K562 (cell line): Measurements from ENCODE around the gene NUB1. TPM values are rescaled to one million over a fixed set of nuclear protein-coding genes. Genes with fewer than 3 reads are reported as not detected.

Experiments used
- ATAC-seq: fragments of 200-7000 bp; cut with Tn5 transposase; 3 replicates; pipeline ENCODE4 v1.9.1; 2020; ENCODE audit warnings: moderate library complexity
- BruUV-seq: library from RNA; stranded (reverse); fragments of 400-500 nt; replicated peaks from 2 replicates; lab custom pipeline; 2021; lab: Mats Ljungman, UMichigan
- CTCF ChIA-PET: fragments of 300-600 bp; formaldehyde crosslinking; extraction: SDS; loops from one replicate; lab custom pipeline; 2021; ENCODE audit warnings: low intra/inter-chr PET ratio; lab: Yijun Ruan, JAX
- POLR2A ChIA-PET: fragments of 300-600, 350-650 bp; sonication (Branson Sonifier 250); formaldehyde crosslinking; extraction: SDS; loops from one replicate; lab custom pipeline; 2021; ENCODE audit warnings: antibody characterized with exemption, inconsistent platforms; lab: Yijun Ruan, JAX
- DNase-seq, 4 experiments: peaks; one replicate each; pipeline versions ENCODE4 v3.0.0 to v3.0.0-alpha.2; 2011 to 2018; ENCODE audit warnings: low spot score in 3 of 4, mixed read lengths in 3 of 4; ENCODE audit errors: extremely low read depth in 1 of 4
- FAIRE-seq: peaks from 2 replicates; lab custom pipeline; 2011; peaks lifted over from hg19 to GRCh38; lab: Jason Lieb, UNC
- H2AFZ ChIP-seq: 2 replicates; pipeline ENCODE4 v1.6.0; 2011; ENCODE audit warnings: low read depth, low read length, control low read depth, inconsistent platforms
- H3K27ac ChIP-seq: fragments of 200-600 bp; 3 replicates; pipeline ENCODE4 v1.8.0; 2011; ENCODE audit warnings: low read depth, mild to moderate bottlenecking, control low read depth, inconsistent platforms, low read length, moderate library complexity, mixed read lengths; ENCODE audit errors: extremely low read depth
- H3K27me3 ChIP-seq, 2 experiments: fragments of 300-600 bp in 1 of 2; 2 replicates in 1 of 2; 3 replicates in 1 of 2; pipeline versions ENCODE4 v1.6.0 to v1.8.0; 2011; ENCODE audit warnings: inconsistent platforms in 2 of 2, low read length in 2 of 2, mild to moderate bottlenecking in 1 of 2, mixed read lengths in 1 of 2, moderate library complexity in 1 of 2; ENCODE audit not compliant: control insufficient read depth in 2 of 2, insufficient read depth in 2 of 2
- H3K36me3 ChIP-seq: fragments of 300-600 bp; 3 replicates; pipeline ENCODE4 v1.8.0; 2011; ENCODE audit warnings: mild to moderate bottlenecking, low read length, inconsistent platforms; ENCODE audit not compliant: control insufficient read depth, insufficient read depth
- H3K4me1 ChIP-seq, 2 experiments: fragments of 200-600 bp in 1 of 2; replicated peaks in 1 of 2; 2 replicates in 1 of 2; 3 replicates in 1 of 2; pipeline versions ENCODE4 v1.5.1 to v1.8.0; 2011; ENCODE audit warnings: inconsistent platforms in 2 of 2, low read length in 2 of 2, mild to moderate bottlenecking in 1 of 2, mixed read lengths in 1 of 2, moderate library complexity in 1 of 2; ENCODE audit not compliant: control insufficient read depth in 2 of 2, insufficient read depth in 2 of 2
- H3K4me2 ChIP-seq: 2 replicates; pipeline ENCODE4 v1.6.1; 2011; ENCODE audit warnings: low read length, control low read depth, inconsistent platforms, mixed read lengths; ENCODE audit not compliant: insufficient read depth
- H3K4me3 ChIP-seq: fragments of 200-600 bp; sonication (generic), shearing (Covaris generic); 2 replicates; pipeline ENCODE4 v1.5.1; 2016; ENCODE audit warnings: control low read depth, inconsistent platforms
- H3K79me2 ChIP-seq: fragments of 200-600 bp; 3 replicates; pipeline ENCODE4 v1.8.0; 2011; ENCODE audit warnings: low read length, inconsistent platforms; ENCODE audit not compliant: control insufficient read depth, insufficient read depth
- H3K9ac ChIP-seq, 2 experiments: 2 replicates each; pipeline versions ENCODE4 v1.6.0 to v1.6.1; 2011; ENCODE audit warnings: low read depth in 2 of 2, low read length in 2 of 2, control low read depth in 1 of 2, inconsistent platforms in 1 of 2, mild to moderate bottlenecking in 1 of 2, mixed read lengths in 1 of 2; ENCODE audit not compliant: insufficient read depth in 1 of 2
- H3K9me1 ChIP-seq: one replicate; pipeline ENCODE4 v1.6.0; 2011; ENCODE audit warnings: inconsistent platforms, mild to moderate bottlenecking, low read length, moderate library complexity; ENCODE audit not compliant: control insufficient read depth, insufficient read depth
- H3K9me3 ChIP-seq: replicated peaks from 2 replicates; pipeline ENCODE4 v1.5.1; 2011; ENCODE audit warnings: low read depth, low read length, inconsistent platforms; ENCODE audit not compliant: control insufficient read depth, insufficient read depth
- H4K20me1 ChIP-seq: replicated peaks from 2 replicates; pipeline ENCODE4 v1.6.1; 2011; ENCODE audit warnings: low read length, inconsistent platforms, mixed read lengths; ENCODE audit not compliant: control insufficient read depth, insufficient read depth
- ADNP ChIP-seq: fragments of 200-800 bp; sonication (Bioruptor generic); IDR thresholded peaks from 2 replicates; pipeline ENCODE4 v1.6.1; 2016; ENCODE audit warnings: missing genetic modification characterization, missing compliant biosample characterization
- CBX2 ChIP-seq: fragments of 200-600 bp; sonication (generic); IDR thresholded peaks from one replicate; pipeline ENCODE4 v1.6.1; 2012; ENCODE audit warnings: mild to moderate bottlenecking, low read length, inconsistent platforms; ENCODE audit not compliant: insufficient read depth, poor library complexity, severe bottlenecking
- DNMT1 ChIP-seq: fragments of 450-650 bp; IDR thresholded peaks from 2 replicates; pipeline ENCODE4 v1.6.1; 2016; ENCODE audit warnings: antibody characterized with exemption, mild to moderate bottlenecking
- POLR2G ChIP-seq: fragments of 200-400 bp; formaldehyde crosslinking; IDR thresholded peaks from 2 replicates; pipeline ENCODE4 v1.6.1; 2017; ENCODE audit warnings: low read depth, mild to moderate bottlenecking, antibody characterized with exemption, low read length, moderate library complexity
- ZNF140 ChIP-seq: fragments of 250-450 bp; sonication (Bioruptor Pico); IDR thresholded peaks from 2 replicates; pipeline ENCODE4 v1.8.0; 2021; ENCODE audit warnings: moderate library complexity, mild to moderate bottlenecking, inconsistent platforms
- ZNF408 ChIP-seq: fragments of 250-450 bp; sonication (Bioruptor Pico); IDR thresholded peaks from 2 replicates; pipeline ENCODE4 v1.4.0; 2020; ENCODE audit warnings: low read depth, mild to moderate bottlenecking, moderate library complexity
- ZNF551 ChIP-seq: fragments of 250-450 bp; sonication (Bioruptor Pico); IDR thresholded peaks from 2 replicates; pipeline ENCODE4 v1.5.0; 2021; ENCODE audit warnings: mild to moderate bottlenecking, moderate library complexity
- WGBS: fragments of 100-300 bp; shearing (Covaris generic); methylation state at CpG from one replicate; pipeline ENCODE4 v1.1.6; 2016; ENCODE audit warnings: low coverage, mixed read lengths; ENCODE audit not compliant: insufficient coverage; ENCODE audit errors: missing lambda C conversion rate; 5-methylcytosine and 5-hydroxymethylcytosine counted together
- in situ Hi-C: fragments of 300-500 bp; cut with MboI; formaldehyde crosslinking; loops from 4 replicates; pipeline ENCODE4 v1.15.0; 2018; ENCODE audit warnings: inconsistent platforms, mixed read lengths
- intact Hi-C: fragments of 100-400 bp; cut with micrococcal nuclease; formaldehyde crosslinking; loops from 2 replicates; pipeline ENCODE4 v1.14.2; 2022
- polyA plus RNA-seq, 8 experiments: library from polyadenylated mRNA; depleted of rRNA in 4 of 8; stranded (reverse) in 5 of 8; unstranded in 3 of 8; fragments of >200 nt; fragmentation: Nextera tagmentation in 2 of 8; fragmentation: Illumina TruSeq in 1 of 8; extraction: Ambion mirVana in 2 of 8; extraction: Trizol in 1 of 8; gene quantifications; 2 replicates each; pipeline versions ENCODE4 v1.2.1 to v1.2.3, GENCODE V29; 2011 to 2014; ENCODE audit warnings: inconsistent platforms in 1 of 8, missing spikeins in 1 of 8
- total RNA-seq, 7 experiments: library from RNA; depleted of rRNA in 6 of 7; stranded (reverse); fragments of >200 nt in 6 of 7; fragmentation: Illumina TruSeq in 2 of 7; extraction: Trizol in 2 of 7; gene quantifications; 2 replicates each; pipeline versions ENCODE4 v1.2.1 to v1.2.3, GENCODE V29; 2011 to 2021; ENCODE audit warnings: low replicate concordance in 1 of 7

NUB1 gene
- total and polyA plus RNA-seq, 9 of the 15 experiments (the other 6 are each of a cell fraction or from before 2014, with no cell fraction given) = 43.2 to 159 (median 85.2) TPM

DNA sequence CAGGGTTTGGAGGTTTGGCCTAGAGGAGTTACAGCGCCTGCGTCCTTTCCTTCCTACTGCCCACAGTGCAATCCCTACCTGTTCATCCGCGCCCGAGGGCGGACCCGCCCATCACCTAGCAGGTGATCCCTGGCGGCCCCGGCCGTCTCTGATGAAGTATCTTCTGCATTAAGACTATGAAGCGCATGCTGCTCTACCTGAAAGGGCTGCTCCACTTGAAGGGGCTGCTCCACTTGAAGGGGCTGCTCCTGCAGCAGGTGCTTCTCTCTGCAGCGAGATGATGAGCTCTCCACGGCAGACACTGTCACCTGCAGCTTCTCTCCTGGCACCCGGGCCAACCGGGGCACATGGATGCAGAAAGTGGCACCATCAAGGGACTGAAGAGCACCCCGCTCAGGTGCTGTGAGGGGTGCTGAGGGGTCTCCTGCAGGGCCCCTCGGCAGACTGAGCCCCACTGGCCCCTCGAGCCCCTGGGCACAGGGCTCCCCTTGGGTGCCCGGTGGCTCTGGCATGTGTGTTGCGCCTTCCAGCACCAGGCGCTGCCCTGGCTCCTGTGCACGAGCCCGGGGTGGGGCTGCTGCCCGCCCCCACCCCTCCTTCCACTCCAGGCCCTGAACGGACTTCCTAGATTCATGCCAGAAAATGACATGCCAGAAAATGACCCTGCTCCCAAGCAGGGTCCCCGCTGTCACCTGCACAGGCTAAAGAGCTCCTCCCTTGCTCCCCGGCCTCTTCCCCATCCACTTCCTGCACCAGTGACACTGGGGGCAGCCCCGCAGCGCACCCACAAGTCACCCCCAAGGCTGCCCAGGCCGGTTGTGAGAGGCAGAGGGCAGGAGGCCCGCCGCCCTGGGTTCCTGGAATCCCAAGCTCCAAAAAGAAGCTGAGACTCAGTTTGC is 38.8 kb downstream of the NUB1 start:
- BruUV-seq = no TSS peak
- H3K27me3 ChIP-seq = peaks cover 8 to 35% of the 10 kb centered on the region in 2 experiments; a peak in 3 of 5 replicates
- no peak overlapping the region for H3K4me2 ChIP-seq
- intact Hi-C loops = no loop called here
- ATAC-seq (no peak), DNase-seq (no peak), FAIRE-seq (no peak)
- peaks cover 0 to 53% of the 10 kb centered on the region in 2 experiments; a peak in 3 of 5 replicates for H3K4me1 ChIP-seq
- WGBS = 68% methylated on average over 32 of the region's 32 CpGs
- no peaks in the 10 kb centered on the region for H3K79me2 ChIP-seq
- no peak overlapping the region for H3K4me3 ChIP-seq
- H3K9me3 ChIP-seq = no peaks in the 10 kb centered on the region
- H3K9ac ChIP-seq = no peak overlapping the region; a peak in 1 of 4 replicates
- TF ChIP-seq CBX2 = no peak
- TF ChIP-seq ZNF140 = no peak
- TF ChIP-seq ZNF551 = no peak
- no peak for TF ChIP-seq DNMT1
- TF ChIP-seq POLR2G = peak; percentile 3; the same call in 1 of the 2 replicates
- no peak for TF ChIP-seq ZNF408 (CRISPR knock-in tag)
- no peak for TF ChIP-seq ADNP (tag)
- H2AFZ ChIP-seq = no peak overlapping the region
- CTCF ChIA-PET = interaction anchor here (0.6 to 1.1 kb wide), 2 partner anchors 12 to 16 kb away, joined by 3 read pairs; no protein-coding TSS in a partner anchor
- 0 out of 2 replicates have a peak, but pooled peaks cover 5% of the 10 kb centered on the region for H4K20me1 ChIP-seq
- in situ Hi-C loops = no loop called here
- peaks cover 23% of the 10 kb centered on the region; the same call in 1 of the 3 replicates for H3K36me3 ChIP-seq
- H3K9me1 ChIP-seq = no peaks in the 10 kb centered on the region
- POLR2A ChIA-PET = interaction anchor here (0.6 to 1.3 kb wide), 2 partner anchors 9 to 13 kb away, joined by 3 read pairs; no protein-coding TSS in a partner anchor
- H3K27ac ChIP-seq = no peak overlapping the region
